Measurements from ENCODE around the gene TEAD1.

TEAD1 gene

DNA sequence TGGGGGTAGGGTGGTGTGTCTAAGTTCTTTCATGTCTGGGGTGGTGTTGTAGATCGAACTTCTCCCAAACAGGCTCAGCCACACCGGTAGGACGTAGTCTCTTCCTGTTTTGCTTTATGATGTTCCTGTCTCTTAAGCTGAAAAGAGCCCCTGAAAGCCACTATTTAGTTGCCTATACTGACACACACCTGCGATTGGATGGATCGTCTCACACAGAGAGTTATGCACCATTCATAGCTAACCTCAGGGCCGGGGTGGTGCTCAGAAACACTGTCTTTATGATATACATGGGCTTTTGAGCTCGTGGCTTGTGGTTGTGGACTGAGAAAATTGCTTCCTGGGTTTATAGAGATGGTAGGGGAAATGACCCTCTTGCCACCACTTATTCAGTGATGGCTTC lies 137.6 kb downstream of the TEAD1 start:
- TF ChIP-seq POLR2AphosphoS5 (IDR thresholded peaks at IDR 0.05; ENCODE audit: low read depth, low read length) (no peak), SIN3A (IDR thresholded peaks at IDR 0.05; ENCODE audit: borderline replicate concordance, insufficient read depth, low read length) (no peak), TAF1 (IDR thresholded peaks at IDR 0.05; ENCODE audit: borderline replicate concordance, insufficient read depth, low read length) (no peak), FOXP2 (optimal IDR thresholded peaks at IDR 0.05; ENCODE audit: borderline replicate concordance, extremely low read depth, extremely low read length, insufficient read depth) (no peak)
- TF ChIP-seq, protein P1, sequence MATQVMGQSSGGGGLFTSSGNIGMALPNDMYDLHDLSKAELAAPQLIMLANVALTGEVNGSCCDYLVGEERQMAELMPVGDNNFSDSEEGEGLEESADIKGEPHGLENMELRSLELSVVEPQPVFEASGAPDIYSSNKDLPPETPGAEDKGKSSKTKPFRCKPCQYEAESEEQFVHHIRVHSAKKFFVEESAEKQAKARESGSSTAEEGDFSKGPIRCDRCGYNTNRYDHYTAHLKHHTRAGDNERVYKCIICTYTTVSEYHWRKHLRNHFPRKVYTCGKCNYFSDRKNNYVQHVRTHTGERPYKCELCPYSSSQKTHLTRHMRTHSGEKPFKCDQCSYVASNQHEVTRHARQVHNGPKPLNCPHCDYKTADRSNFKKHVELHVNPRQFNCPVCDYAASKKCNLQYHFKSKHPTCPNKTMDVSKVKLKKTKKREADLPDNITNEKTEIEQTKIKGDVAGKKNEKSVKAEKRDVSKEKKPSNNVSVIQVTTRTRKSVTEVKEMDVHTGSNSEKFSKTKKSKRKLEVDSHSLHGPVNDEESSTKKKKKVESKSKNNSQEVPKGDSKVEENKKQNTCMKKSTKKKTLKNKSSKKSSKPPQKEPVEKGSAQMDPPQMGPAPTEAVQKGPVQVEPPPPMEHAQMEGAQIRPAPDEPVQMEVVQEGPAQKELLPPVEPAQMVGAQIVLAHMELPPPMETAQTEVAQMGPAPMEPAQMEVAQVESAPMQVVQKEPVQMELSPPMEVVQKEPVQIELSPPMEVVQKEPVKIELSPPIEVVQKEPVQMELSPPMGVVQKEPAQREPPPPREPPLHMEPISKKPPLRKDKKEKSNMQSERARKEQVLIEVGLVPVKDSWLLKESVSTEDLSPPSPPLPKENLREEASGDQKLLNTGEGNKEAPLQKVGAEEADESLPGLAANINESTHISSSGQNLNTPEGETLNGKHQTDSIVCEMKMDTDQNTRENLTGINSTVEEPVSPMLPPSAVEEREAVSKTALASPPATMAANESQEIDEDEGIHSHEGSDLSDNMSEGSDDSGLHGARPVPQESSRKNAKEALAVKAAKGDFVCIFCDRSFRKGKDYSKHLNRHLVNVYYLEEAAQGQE (IDR thresholded peaks at IDR 0.05; ENCODE audit: insufficient read depth in 1 of 2, low read depth in 2 of 2, low read length in 2 of 2), result no peak

GRCh38 chr11:12812849-12813248 lies 138.6 kb downstream of the TEAD1 start:
- TF ChIP-seq SIN3A (IDR thresholded peaks at IDR 0.05; ENCODE audit: borderline replicate concordance, insufficient read depth, low read length) (no peak), TAF1 (IDR thresholded peaks at IDR 0.05; ENCODE audit: borderline replicate concordance, insufficient read depth, low read length) (no peak), FOXP2 (optimal IDR thresholded peaks at IDR 0.05; ENCODE audit: borderline replicate concordance, extremely low read depth, extremely low read length, insufficient read depth) (no peak), POLR2AphosphoS5 (IDR thresholded peaks at IDR 0.05; ENCODE audit: low read depth, low read length) (no peak)
- TF ChIP-seq, protein P1 (IDR thresholded peaks at IDR 0.05; ENCODE audit: insufficient read depth in 1 of 2, low read depth in 2 of 2, low read length in 2 of 2), result no peak

DNA sequence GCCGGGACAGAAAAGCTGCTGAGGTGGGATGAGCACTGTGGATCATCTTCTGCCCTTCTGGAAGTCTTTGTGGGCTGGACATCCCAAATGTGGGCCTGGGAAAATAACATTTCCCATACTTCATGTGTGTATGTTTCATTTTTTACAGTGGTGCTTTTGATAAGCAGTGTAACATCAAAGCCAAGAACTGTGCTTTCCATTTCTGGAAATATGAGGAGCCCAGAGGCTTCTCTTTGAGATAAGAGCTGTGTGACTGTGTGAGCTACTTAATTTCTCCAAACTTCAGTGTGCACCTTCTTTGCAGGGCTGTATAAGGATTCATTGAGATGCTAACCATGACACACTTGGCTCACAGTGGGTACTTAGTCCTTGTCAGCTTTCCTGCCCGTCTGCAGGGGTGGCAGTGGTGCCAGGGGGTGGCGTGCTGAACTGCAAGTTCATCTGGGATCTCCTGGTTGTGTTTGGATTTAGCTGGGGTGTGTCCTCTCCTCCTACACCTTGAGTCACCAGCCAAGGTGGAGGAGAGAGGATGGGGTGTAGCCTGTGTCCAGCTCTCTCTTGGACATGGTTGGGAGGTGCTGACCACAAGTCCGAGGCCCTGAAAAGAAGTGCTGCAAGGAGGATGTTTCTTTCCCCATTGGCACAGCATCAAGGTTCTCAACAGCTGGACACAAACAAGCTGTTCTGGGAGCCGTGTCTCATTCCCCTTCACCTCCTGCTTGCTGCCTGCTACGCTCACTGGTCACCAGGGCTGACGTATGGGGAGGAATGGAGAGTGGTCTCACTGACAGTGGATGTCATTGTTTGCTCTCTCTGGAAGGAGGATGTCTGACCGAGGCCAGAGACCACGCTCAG lies 139.4 kb downstream of the TEAD1 start:
- TF ChIP-seq, protein P1 (IDR thresholded peaks at IDR 0.05; ENCODE audit: insufficient read depth in 1 of 2, low read depth in 2 of 2, low read length in 2 of 2), result no peak
- TF ChIP-seq FOXP2 (optimal IDR thresholded peaks at IDR 0.05; ENCODE audit: borderline replicate concordance, extremely low read depth, extremely low read length, insufficient read depth) (no peak), TAF1 (IDR thresholded peaks at IDR 0.05; ENCODE audit: borderline replicate concordance, insufficient read depth, low read length) (no peak), SIN3A (IDR thresholded peaks at IDR 0.05; ENCODE audit: borderline replicate concordance, insufficient read depth, low read length) (no peak), POLR2AphosphoS5 (IDR thresholded peaks at IDR 0.05; ENCODE audit: low read depth, low read length) (no peak)

DNA sequence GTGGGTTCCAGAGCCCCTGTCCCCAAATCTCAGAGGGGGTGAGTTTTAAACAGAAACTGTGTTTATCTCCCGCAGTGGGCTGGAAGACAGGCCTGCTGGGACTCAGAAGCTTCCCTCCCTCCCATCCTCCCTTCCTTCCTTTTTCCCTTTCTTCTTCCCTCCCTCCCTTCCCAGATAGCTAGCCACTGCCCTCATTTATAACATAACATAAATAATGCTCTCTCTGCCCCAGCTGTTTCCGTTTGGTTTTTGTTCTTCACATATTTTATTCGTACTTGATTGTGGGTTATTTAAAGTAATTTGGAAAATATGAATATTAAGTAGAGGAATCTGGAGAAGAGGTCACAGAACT lies 140.9 kb downstream of the TEAD1 start:
- TF ChIP-seq, protein P1 (IDR thresholded peaks at IDR 0.05; ENCODE audit: insufficient read depth in 1 of 2, low read depth in 2 of 2, low read length in 2 of 2), result no peak
- no peak for TF ChIP-seq TAF1 (IDR thresholded peaks at IDR 0.05; ENCODE audit: borderline replicate concordance, insufficient read depth, low read length)
- TF ChIP-seq SIN3A (IDR thresholded peaks at IDR 0.05; ENCODE audit: borderline replicate concordance, insufficient read depth, low read length), result no peak
- TF ChIP-seq FOXP2 (optimal IDR thresholded peaks at IDR 0.05; ENCODE audit: borderline replicate concordance, extremely low read depth, extremely low read length, insufficient read depth), result no peak
- no peak for TF ChIP-seq POLR2AphosphoS5 (IDR thresholded peaks at IDR 0.05; ENCODE audit: low read depth, low read length)
